Naive thymus-derived CD8-positive, alpha-beta T cell (primary cell): ENCODE measurements around the gene THAP9. TPM values are rescaled to one million over a fixed set of nuclear protein-coding genes. Genes with fewer than 3 reads are reported as not detected.

Experiments
- polyA plus RNA-seq, 3 donors: library from polyadenylated mRNA; unstranded; fragments of 300-500 nt; fragmentation: Illumina TruSeq; gene quantifications; one replicate each; pipeline ENCODE4 v1.2.3, GENCODE V29; 2021
- total RNA-seq, 8 experiments: library from RNA in 2 of 8; stranded (reverse) in 2 of 8; gene quantifications; one replicate each; pipeline ENCODE4 v1.2.3 and lab custom pipeline; 2021 to 2026

The THAP9 gene
- total and polyA plus RNA-seq, 5 experiments from 2014 or later, result 1.6 to 6.0 (median 2.9) TPM

Other genes starting within 250 kb of the THAP9 start
- 1 to 10 TPM; 1.0 to 1.1 TPM for gene SCD5, start 101.9 kb upstream of the THAP9 start, total RNA-seq
- 1 to 10 TPM in 2 of 3 donors, under 1 TPM in 1; 0.07 to 4.4 (median 1.0) TPM for gene SCD5, start 101.9 kb upstream of the THAP9 start, polyA plus RNA-seq
- 100 to 1,000 TPM; 130 to 145 TPM for gene SEC31A, start 9.6 kb upstream of the THAP9 start, total RNA-seq
- gene SEC31A, start 9.6 kb upstream of the THAP9 start, polyA plus RNA-seq, result 100 to 1,000 TPM; 101 to 131 (median 112) TPM
- 10 to 100 TPM; 23.6 to 24.1 TPM for gene LIN54, start 110.1 kb downstream of the THAP9 start, total RNA-seq
- 10 to 100 TPM in 1 of 3 donors, 1 to 10 TPM in 2; 9.4 to 10.7 (median 9.5) TPM for gene LIN54, start 110.1 kb downstream of the THAP9 start, polyA plus RNA-seq
- 10 to 100 TPM; 26.1 to 28.9 TPM for gene COPS4, start 134.4 kb downstream of the THAP9 start, total RNA-seq
- gene COPS4, start 134.4 kb downstream of the THAP9 start, polyA plus RNA-seq, result 10 to 100 TPM; 58.4 to 62.5 (median 61.2) TPM
- gene PLAC8, start 214.0 kb downstream of the THAP9 start, total RNA-seq, result 100 to 1,000 TPM; 222 to 258 TPM
- 100 to 1,000 TPM; 470 to 615 (median 609) TPM for gene PLAC8, start 214.0 kb downstream of the THAP9 start, polyA plus RNA-seq